Activated naive CD4-positive, alpha-beta T cell treated with anti-CD3 and anti-CD28 coated beads, Interleukin-2, amount 10 ng/mL, durations not matched to agents 5 hours and 36 hours (primary cell): Measurements from ENCODE around the gene PSG4. TPM values are rescaled to one million over a fixed set of nuclear protein-coding genes. Genes with fewer than 3 reads are reported as not detected.

ENCODE experiments used
- total RNA-seq, 2 experiments: library from RNA; stranded (reverse); gene quantifications; one replicate each; pipeline ENCODE4 v1.2.3, GENCODE V29; 2021

Gene PSG4
- total RNA-seq: not detected

DNA sequence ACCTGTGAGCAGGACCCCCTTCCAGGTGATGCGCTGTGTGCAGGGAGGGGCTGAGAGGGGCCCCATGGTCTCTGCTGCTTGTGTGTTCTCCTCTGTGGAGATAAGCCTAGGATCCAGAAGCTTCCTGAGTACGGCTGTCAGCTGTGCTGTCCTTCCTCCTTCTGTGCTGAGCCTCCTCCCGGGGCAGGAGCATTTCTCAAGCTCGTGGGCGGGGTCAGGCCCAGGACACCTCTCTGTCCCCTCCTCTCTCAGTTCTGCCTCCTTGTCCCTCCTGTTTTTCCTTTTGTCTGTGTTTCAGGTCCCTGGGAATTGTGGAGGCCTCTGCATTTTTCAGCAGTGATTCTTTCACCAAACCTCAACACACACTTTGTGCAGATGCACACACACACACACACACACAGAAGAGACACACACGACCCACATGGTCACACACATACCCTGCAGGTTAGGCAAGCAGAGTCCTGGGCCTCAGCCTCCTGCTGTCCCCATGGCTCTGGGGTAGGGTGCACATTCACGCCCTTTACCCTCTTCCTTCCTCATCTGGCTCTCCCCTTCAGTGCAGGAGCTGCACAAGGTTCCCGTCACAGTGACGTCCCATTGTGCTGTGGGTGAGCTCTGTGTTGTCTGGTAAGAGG lies at the start of gene PSG4:
Gene PSG4 (minus strand): TSS at position 168 of the 635 bp plus-strand sequence. CDS start 102 bp downstream, at position 66.

DNA sequence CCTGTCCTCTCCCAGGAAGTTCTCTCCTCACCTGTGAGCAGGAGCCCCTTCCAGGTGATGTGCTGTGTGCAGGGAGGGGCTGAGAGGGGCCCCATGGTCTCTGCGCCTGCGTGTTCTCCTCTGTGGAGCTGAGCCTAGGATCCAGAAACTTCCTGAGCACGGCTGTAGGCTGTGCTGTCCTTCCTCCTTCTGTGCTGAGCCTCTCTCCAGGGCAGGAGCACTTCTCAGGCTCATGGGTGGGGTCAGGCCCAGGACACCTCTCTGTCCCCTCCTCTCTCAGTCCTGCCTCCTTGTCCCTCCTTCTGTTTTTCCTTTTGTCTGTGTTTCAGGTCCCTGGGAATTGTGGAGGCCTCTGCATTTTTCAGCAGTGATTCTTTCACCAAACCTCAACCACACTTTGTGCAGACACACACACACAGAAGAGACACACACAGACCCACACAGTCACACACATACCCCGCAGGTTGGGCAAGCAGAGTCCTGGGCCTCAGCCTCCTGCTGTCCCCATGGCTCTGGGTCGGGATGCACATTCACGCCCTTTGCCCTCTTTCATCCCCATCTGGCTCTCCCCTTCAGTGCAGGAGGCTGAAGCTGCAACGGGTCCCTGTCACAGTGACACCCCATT lies 19.0 kb downstream of the PSG4 start, which contains the start of gene PSG5:
Gene PSG5 (minus strand): TSS at position 226 of the 625 bp plus-strand sequence. CDS start 131 bp downstream, at position 95.

Other genes with a start within 250 kb of the PSG4 start
- not detected for gene PSG11, start 179.2 kb downstream of the PSG4 start, total RNA-seq
- not detected for gene PSG2, start 122.9 kb downstream of the PSG4 start, total RNA-seq
- not detected for gene PSG5, start 19.1 kb downstream of the PSG4 start, total RNA-seq
- gene PSG9, start 63.9 kb upstream of the PSG4 start, total RNA-seq: not detected
- not detected for gene CD177, start 148.0 kb upstream of the PSG4 start, total RNA-seq
- not detected for gene TEX101, start 209.3 kb upstream of the PSG4 start, total RNA-seq